Activated naive CD4-positive, alpha-beta T cell treated with Interleukin-2 at 50 U/mL for 16 hours (primary cell): ENCODE results near the gene ESR1.

Experiments
- DNase-seq: peaks from one replicate; pipeline ENCODE4 v3.0.0-alpha.2; 2020

Gene ESR1

DNA sequence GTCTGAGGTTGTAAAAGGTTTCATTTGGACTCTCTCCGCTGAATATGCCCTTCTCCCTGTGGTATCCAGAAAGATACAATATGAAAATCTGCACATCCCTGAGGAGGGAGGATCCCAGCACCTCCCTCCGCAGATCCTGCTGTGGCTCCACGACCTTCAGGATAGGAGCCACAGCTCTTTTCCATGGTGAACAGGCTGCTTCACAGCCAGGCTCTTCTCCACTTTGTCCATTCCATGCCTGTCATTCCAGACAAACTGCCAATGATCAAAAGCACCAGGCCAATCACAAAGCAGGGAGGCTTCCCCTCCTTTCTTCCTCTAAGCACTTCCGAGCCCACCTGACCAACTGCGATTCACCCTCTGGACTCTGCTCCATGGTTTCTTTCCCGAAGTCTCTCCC lies 339.8 kb downstream of the ESR1 start:
- no peak for DNase-seq

DNA sequence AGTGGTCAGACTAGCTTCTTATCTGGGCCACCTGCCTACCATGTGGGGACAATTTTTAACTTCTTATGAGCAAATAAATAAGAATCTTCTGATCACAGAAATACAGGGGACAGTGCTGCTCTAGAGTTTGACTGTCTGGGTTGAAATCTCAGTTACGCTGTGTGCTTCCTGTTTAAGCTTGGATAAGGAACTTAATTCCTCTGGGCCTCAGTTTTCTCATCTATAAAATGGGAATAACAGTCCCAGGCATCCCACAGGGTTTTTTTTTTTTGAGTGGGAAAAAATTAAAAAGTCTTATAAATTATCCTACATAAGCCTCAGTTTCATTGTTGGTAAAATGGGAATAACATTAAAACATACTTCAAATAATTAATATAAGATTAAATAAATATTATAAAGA lies 340.9 kb downstream of the ESR1 start:
- DNase-seq, result no peak

DNA sequence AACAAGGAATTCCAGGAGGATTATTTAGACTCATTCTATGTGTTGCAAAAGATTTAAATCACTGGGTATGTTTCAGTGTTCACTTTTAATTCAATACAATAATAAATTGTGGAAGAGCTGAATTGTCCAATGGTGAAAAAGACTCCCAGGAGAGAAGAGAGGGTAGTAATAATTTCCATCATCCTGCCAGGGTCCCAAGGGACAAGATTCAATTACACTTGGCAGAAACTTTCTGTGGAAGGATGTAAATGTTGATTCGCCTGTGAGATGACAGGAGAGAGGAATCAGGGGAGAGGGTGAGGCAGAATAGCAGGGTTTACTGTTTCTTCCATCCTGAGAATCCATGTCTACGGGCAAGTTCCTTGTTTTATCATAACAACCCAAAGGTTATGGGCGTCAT lies 342.7 kb downstream of the ESR1 start:
- no peak for DNase-seq

DNA sequence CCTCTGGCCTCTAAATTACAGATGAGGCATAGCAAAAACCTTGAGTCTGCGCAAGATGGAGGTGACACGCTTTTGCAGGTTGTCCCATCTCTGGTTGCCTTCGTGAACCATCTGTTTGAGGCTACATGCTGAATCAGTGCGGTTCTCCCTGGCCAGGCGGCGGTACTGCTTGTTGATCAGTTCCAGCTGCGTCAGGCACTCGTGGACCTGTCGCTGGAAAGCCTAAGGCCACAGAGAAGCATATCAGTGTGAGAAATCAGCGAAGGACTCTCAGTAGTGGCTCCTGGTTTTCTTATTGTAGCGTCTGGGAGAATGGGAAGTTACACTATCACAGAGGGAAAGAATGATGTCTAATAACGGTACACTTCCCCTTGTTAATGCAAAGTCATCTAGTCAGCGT lies 344.4 kb downstream of the ESR1 start:
- DNase-seq, result no peak

DNA sequence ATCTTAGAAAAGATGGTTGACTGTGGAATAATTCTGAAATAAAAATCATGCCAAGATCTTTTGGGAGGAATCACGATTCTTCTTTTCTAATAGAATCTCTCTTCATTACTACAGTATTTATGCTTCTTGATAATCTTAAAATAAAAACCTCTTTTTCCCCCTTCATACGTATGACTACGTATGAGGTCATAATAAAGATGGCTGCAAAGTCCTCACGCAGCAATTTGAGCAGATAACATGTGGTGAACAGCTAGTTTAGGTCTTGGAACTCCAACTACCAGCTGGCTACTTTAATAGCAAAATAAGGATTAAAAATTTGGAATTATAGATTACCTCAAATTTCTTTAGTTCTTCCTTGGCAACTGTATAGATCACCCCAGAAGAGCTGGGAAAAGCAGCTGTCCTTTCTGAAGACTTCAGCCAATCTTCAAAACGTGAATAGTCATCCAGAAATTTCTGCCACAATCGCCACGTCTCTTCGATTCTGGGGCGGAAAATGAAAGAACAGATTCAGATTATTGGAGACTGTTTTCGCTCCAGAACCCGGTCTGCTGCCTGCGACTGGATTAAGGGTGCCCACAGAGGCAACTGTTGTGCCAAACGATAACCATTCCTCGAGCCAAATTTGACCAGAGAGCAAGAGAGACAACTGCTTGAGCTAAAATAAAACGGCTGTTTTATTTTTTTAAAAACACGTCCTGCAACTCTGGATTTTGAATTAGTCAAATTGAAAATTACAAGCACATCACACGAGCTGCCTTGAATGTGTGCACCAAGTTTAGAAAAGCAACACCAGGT lies 347.3 kb downstream of the ESR1 start:
- DNase-seq, result no peak

DNA sequence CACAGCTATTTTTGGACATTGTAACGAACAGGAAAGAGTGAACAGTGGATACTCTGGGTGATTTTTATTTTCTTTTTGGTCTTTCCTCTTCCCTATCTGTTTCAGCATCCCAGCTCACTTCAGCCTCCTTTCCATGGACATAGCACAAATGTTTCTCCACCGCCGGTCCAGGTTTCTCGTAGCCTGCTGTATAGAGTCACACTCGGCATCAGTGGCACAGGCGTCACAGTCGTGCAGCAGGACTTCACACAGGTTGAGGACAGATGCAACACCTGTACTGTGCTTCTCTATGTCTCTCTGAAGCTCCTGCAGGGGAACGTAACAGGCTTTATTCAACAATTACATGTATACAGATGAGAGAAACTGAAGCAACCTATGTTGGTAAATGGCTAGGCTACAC lies 348.3 kb downstream of the ESR1 start:
- no peak for DNase-seq

DNA sequence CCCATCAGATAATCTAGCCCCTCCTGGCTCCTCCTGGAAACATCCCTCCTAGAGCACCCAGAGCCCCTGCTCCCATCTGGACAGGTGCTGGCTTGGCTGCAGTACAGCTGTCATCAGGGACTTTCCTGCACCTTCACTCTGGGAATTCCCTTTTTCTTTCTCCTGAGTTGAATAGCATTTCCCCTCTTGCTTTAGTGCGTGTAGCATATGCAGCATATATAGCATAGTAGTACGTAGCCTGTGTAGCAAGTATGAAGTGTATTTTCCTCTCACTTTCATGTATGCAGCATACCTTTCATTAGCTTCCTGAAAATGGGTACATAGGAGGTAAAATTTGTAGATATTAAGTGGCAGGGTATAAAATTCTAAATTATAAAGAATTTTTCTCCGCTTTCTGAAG lies 352.9 kb downstream of the ESR1 start:
- no peak for DNase-seq

DNA sequence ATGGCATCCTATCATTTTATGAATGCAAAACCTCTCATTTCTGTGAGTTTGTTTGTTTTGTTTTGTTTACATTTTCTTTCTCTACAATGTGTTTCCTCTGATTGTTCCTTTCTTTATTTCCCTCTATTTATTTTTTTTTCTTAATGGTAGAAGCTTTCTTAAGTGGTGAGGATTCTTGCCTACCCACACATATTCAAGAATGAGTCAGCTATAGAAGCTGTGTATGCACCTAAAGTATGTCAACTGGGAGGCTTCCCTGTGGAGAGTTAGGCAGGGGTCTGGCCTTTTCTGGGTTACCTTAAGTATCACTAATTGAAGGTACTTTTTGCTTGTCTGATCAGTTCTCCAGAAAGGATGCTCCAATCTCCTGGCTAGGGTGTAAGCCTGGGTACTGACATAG lies 354.0 kb downstream of the ESR1 start:
- no peak for DNase-seq

DNA sequence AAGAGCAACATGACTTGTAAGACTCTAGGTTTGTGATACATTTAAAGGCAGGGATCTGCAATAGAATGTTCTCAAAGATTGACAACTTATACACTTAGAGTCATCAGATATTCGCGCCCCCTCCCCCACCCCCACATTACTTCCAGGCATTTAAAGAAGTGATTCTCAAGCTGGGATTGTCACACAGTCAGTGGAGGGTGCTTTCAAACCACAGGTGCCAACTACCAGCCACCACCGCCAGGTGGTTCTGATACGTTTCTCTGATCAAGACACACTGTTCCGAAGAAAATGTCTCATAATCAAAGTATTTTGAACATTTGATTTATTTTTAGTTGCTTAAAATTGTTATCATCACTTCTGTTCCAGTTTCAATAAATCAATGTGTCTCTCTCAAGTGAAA lies 357.5 kb downstream of the ESR1 start:
- DNase-seq, result no peak

DNA sequence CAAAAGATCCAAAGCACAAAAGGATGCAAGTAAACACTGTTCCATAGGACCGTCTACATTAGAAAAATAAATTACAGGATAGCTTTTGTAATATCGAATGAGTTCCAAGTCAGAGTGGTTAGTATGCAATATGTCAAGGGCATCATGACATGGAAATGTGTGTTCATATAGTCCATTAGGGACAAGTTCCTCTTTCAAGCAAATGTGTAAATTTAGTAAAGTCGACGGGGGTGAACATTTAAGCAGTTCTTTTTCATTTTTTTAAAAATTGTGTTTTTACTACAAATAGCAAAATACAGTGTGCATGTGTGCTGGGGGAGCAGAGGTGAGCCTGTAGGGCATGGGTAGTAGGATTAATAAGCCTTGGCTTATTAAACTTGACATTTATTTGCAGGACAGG lies 359.0 kb downstream of the ESR1 start:
- no peak for DNase-seq

DNA sequence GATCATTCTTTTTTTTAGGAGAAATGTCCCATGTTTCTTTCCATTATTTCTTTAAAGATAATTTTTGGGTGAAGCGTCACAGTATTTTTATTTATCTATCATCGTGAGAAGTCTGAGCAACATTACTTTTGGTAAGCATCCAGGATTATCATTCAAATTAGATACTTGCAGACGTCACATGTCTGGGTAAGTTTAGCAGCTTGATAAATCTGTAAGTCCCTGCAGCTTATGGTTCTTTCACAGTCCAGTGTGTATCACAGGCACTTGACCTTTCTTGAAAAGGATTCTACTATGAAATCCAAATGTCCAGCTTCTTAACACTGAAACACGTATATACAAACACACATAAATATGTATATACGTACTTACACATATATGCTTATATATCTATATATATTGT lies 359.4 kb downstream of the ESR1 start:
- DNase-seq, result no peak

DNA sequence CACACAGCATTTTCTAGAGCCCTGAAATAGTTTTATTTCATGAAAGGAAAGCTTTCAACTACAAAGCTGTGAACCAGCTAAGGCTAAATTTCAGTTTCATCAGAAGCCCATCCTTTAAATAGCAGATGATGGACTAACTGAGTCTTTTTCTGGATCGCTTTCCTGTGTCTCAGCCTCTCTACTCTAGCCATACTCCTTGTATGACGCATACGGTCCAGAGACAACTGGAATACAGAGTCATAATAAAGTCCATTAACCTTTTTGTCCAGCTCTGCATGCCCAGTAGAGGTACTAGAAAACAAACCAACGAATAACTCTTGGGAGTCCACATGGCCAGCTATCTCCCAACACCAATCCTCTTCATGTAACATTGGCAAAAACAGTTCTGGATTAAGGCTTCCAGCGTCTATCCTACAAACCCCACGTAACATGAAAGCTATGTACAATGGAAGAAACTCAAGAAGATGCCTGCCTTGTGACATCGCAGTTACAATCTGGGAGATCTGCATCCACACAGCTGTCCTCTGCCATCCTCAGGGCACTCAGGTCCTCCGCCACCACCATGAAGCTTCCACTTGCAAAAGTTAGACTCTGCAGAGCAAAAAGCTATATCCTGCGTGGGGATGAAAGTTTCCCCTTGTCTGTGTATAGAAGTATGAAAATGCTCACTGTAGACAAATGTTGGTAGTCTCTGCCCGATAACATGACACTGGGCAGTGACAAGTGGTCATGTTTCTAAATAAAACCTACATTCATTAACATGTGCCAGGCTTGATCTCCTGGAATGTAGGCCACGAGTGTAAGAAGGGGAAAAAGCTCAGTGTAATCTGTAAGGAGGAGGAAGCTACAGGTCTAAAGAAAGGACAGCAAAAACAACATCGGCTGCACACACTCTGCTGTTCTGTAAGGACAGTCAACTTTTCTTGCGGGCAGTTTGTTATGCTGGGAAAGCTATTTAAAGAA lies 360.4 kb downstream of the ESR1 start:
- no peak for DNase-seq

DNA sequence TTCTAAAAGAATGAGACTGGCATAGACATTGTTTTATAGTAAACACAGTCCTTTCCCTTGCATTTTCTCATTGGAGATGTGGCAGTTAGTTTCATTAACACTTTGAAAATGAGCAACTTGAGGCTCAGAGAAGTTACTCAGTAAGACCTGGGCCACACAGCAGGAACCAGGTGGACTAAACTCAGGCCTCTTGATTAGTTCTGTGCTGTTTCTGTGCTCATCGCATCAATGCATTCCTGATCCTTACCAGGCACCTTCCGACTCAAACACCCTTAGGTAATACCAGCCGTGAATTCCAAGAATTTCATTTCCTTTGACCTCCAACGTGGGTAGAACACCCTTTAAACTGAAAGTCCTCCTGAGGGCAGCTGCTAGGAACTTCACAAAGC lies 362.8 kb downstream of the ESR1 start:
- DNase-seq, result no peak

DNA sequence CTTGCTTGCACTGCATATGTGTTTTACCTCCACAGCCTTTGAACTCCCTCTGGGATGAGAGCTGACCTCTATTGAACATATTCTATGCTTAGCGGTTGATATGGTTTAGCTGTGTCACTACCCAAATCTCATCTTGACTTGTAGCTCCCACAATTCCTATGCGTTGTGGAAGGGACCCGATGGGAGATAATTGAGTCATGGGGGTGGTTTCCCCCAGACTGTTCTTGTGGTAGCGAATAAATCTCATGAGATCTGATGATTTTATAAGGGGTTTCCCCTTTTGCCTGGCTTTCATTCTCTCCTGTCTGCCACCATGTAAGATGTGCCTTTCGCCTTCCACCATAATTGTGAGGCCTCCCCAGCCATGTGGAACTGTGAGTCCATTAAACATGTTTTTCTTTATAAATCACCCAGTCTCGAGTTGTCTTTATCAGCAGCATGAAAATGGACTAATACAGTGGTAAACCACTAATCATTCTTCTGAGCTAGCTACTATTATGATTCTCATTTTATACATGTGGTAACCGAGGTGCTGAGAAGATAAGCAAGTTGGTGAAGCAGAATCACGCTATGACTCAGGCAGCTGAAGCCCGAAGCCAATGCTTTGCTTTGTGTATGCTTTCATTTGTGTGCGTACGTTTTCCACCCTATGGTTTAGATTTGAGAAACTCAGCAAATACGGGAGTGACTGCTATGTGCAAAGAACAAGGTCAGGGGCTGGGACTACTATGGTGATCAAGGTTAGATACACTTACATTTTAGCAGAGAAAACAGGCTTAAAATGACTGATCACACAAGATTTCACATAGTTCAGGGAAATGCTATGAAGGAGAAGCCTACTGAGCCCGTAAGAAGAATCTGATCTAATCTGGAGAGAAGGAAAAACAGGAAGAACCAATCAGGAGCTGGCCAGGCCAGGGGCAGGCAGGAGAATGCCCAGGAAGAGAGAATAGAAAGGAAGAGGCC lies 363.5 kb downstream of the ESR1 start:
- peak; percentile 78 for DNase-seq

DNA sequence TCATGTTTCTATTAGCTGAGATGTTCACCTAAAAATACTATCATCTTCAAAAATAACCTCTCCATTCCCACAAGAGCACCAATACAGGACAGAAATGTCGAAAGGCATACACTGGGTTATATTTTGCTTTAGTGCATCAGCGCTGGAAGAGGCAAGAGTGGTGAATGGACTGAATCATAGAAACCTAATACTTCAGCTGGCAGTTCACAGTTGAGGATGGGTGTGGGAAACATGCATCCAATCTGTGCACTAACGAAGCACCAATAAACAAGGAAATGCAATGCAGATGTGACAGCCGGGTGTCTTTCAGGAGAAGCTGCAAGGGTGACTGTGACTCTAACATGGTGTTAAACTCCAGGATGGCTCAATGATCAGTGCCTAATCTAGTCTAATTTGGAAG lies 365.8 kb downstream of the ESR1 start:
- no peak for DNase-seq

DNA sequence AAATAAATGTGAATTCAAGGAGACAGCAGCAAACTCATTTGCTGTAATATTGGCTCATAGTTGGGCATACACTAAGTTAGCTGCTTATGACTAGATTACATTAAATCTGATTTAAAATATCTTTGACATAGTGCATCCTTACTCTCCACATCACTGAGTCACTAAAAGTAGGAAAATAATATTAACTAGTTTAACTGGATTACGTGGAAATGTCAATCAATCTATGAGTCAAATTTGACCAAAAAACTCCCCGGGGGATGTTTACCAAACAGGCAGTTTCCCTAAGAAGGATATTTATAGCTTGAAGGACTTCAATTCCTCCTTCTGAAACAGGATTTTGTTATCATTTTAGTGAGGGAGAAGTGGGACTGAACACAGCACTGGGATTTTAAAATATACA lies 366.5 kb downstream of the ESR1 start:
- DNase-seq, result no peak

DNA sequence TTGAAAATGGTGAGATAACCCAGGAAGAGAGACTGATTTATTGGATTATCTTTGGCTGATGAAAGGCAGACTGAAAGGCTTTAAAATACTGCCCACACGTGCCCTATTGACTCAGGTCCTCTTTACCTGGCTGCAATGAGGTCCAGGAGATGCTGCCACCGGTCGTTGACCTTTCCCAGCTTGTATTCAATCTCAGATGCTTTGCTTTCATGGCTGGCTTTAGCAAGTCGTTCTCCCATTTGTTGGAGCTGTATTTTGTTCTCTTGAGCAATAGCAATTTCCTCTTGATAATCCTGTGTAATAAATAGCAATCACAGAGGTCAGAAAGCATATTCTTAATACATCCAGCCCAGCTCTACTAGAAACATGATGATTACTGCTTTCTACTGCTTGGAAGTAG lies 368.8 kb downstream of the ESR1 start:
- no peak for DNase-seq
